Epidermal melanocyte (primary cell): ENCODE measurements around the gene FAM20C.
"Not testable (repeated sequence)": the region's sequence is repeated elsewhere in the genome, so short reads cannot be mapped to it uniquely, and the experiment has no call there.

Experiments
- DNase-seq: peaks from one replicate; pipeline ENCODE4 v3.0.0; 2011; ENCODE audit warnings: low spot score; ENCODE audit not compliant: insufficient read length

Gene FAM20C

GRCh38 chr7:240887-241421 lies 48.6 kb downstream of the FAM20C start:
- no peak for DNase-seq

- no peak for DNase-seq
Measured at GRCh38 chr7:241513-241912, 49.1 kb downstream of the FAM20C start.

- DNase-seq: not testable (repeated sequence)
Measured at GRCh38 chr7:242826-243579, 50.6 kb downstream of the FAM20C start.

GRCh38 chr7:243580-243978 lies 51.2 kb downstream of the FAM20C start:
- not testable (repeated sequence) for DNase-seq

- no peak for DNase-seq
Measured at GRCh38 chr7:244974-245373, 52.6 kb downstream of the FAM20C start.

GRCh38 chr7:245574-246295 lies 53.4 kb downstream of the FAM20C start:
- no peak for DNase-seq

GRCh38 chr7:246451-246850 lies 54.1 kb downstream of the FAM20C start:
- DNase-seq: no peak

GRCh38 chr7:247181-247580 lies 54.8 kb downstream of the FAM20C start:
- DNase-seq: no peak

GRCh38 chr7:247636-248035 lies 55.3 kb downstream of the FAM20C start:
- no peak for DNase-seq

- no peak for DNase-seq
Measured at GRCh38 chr7:248732-249435, 56.5 kb downstream of the FAM20C start.

- no peak for DNase-seq
Measured at GRCh38 chr7:249989-250388, 57.6 kb downstream of the FAM20C start.

GRCh38 chr7:250523-250922 lies 58.2 kb downstream of the FAM20C start:
- no peak for DNase-seq

GRCh38 chr7:251005-251404 lies 58.6 kb downstream of the FAM20C start:
- DNase-seq: no peak

GRCh38 chr7:251446-252175 lies 59.2 kb downstream of the FAM20C start:
- no peak for DNase-seq

- no peak for DNase-seq
Measured at GRCh38 chr7:252216-252965, 60.0 kb downstream of the FAM20C start.

GRCh38 chr7:252981-253380 lies 60.6 kb downstream of the FAM20C start:
- DNase-seq: no peak

- DNase-seq: no peak
Measured at GRCh38 chr7:253581-254336, 61.4 kb downstream of the FAM20C start.

- DNase-seq: no peak
Measured at GRCh38 chr7:254337-255037, 62.1 kb downstream of the FAM20C start.

GRCh38 chr7:255038-255435 lies 62.7 kb downstream of the FAM20C start:
- no peak for DNase-seq
